DOHH2 (cell line): ENCODE data around the gene CARD14.

ENCODE experiments used
- H3F3A ChIP-seq: fragments of 200-600 bp; sonication (generic), shearing (Covaris generic); 2 replicates; pipeline ENCODE4 v1.6.0; 2016; ENCODE audit warnings: antibody characterized with exemption, mild to moderate bottlenecking; ENCODE audit not compliant: control insufficient read depth, insufficient read depth
- H3K27ac ChIP-seq: fragments of 200-600 bp; sonication (generic); 2 replicates; pipeline ENCODE4 v1.5.1; 2014; ENCODE audit warnings: low read depth, mild to moderate bottlenecking, low read length, moderate library complexity
- H3K27me3 ChIP-seq: fragments of 200-600 bp; sonication (generic); 2 replicates; pipeline ENCODE4 v1.6.1; 2014; ENCODE audit warnings: mild to moderate bottlenecking, low read length, mixed read lengths; ENCODE audit not compliant: control insufficient read depth
- H3K36me3 ChIP-seq: fragments of 200-600 bp; sonication (generic); 2 replicates; pipeline ENCODE4 v1.6.1; 2014; ENCODE audit warnings: mild to moderate bottlenecking, low read length, moderate library complexity, mixed read lengths; ENCODE audit not compliant: control insufficient read depth
- H3K4me1 ChIP-seq: fragments of 200-600 bp; sonication (generic); 2 replicates; pipeline ENCODE4 v1.6.1; 2014; ENCODE audit warnings: mild to moderate bottlenecking, low read length, mixed read lengths; ENCODE audit not compliant: control insufficient read depth
- H3K4me2 ChIP-seq: fragments of 200-600 bp; sonication (generic); 2 replicates; pipeline ENCODE4 v1.6.0; 2014; ENCODE audit warnings: mild to moderate bottlenecking, low read length, moderate library complexity
- H3K4me3 ChIP-seq: fragments of 200-600 bp; sonication (generic); 2 replicates; pipeline ENCODE4 v1.5.1; 2014; ENCODE audit warnings: mild to moderate bottlenecking, low read length, mixed read lengths
- H3K79me2 ChIP-seq: fragments of 200-600 bp; sonication (generic); 2 replicates; pipeline ENCODE4 v1.6.1; 2014; ENCODE audit warnings: mild to moderate bottlenecking, low read length, mixed read lengths; ENCODE audit not compliant: control insufficient read depth
- H3K9me2 ChIP-seq: fragments of 200-600 bp; sonication (generic); replicated peaks from 2 replicates; pipeline ENCODE4 v1.6.1; 2014; ENCODE audit warnings: mild to moderate bottlenecking, low read length, mixed read lengths; ENCODE audit not compliant: control insufficient read depth
- H3K9me3 ChIP-seq: fragments of 200-600 bp; sonication (generic); 2 replicates; pipeline ENCODE4 v1.6.1; 2014; ENCODE audit warnings: antibody characterized with exemption, low read length, mixed read lengths; ENCODE audit not compliant: control insufficient read depth, insufficient read depth
- H4K20me1 ChIP-seq: fragments of 200-600 bp; sonication (generic); 2 replicates; pipeline ENCODE4 v1.6.0; 2014; ENCODE audit warnings: low read depth, mild to moderate bottlenecking, antibody characterized with exemption, low read length, moderate library complexity; ENCODE audit not compliant: control insufficient read depth, insufficient read depth
- CTCF ChIP-seq: fragments of 200-600 bp; sonication (generic); IDR thresholded peaks from one replicate; pipeline ENCODE4 v1.5.1; 2014; ENCODE audit warnings: antibody characterized with exemption, mild to moderate bottlenecking, low read depth, low read length; ENCODE audit not compliant: poor library complexity, severe bottlenecking
- EZH2phosphoT487 ChIP-seq: fragments of 200-600 bp; sonication (generic); IDR thresholded peaks from 2 replicates; pipeline ENCODE4 v1.6.1; 2017; ENCODE audit warnings: borderline replicate concordance, mild to moderate bottlenecking, antibody characterized with exemption, low read length, moderate library complexity, mixed read lengths

Gene CARD14

GRCh38 chr17:80248001-80248893 is 78.4 kb downstream of the CARD14 start:
- Histone ChIP-seq H4K20me1 (0 out of 2 replicates have a peak, but pooled peaks cover 1% of the 10 kb centered on the region), H3K79me2 (no peaks in the 10 kb centered on the region), H3K27me3 (no peaks in the 10 kb centered on the region), H3K4me3 (no peak overlapping the region), H3F3A (no peaks in the 10 kb centered on the region), H3K4me2 (no peak overlapping the region), H3K9me2 (no peaks in the 10 kb centered on the region), H3K9me3 (no peaks in the 10 kb centered on the region), H3K36me3 (no peaks in the 10 kb centered on the region), H3K27ac (no peak overlapping the region), H3K4me1 (no peaks in the 10 kb centered on the region)
- no peak for TF ChIP-seq EZH2phosphoT487

GRCh38 chr17:80248894-80249710 is 79.3 kb downstream of the CARD14 start:
- Histone ChIP-seq H3K9me2 (no peaks in the 10 kb centered on the region), H3K4me2 (no peak overlapping the region), H3K36me3 (no peaks in the 10 kb centered on the region), H3K4me3 (no peak overlapping the region), H4K20me1 (0 out of 2 replicates have a peak, but pooled peaks cover 4% of the 10 kb centered on the region), H3K27ac (no peak overlapping the region), H3K27me3 (no peaks in the 10 kb centered on the region), H3K9me3 (no peaks in the 10 kb centered on the region), H3K79me2 (no peaks in the 10 kb centered on the region), H3K4me1 (no peaks in the 10 kb centered on the region), H3F3A (no peaks in the 10 kb centered on the region)
- no peak for TF ChIP-seq EZH2phosphoT487
- no peak for TF ChIP-seq CTCF

- no peaks in the 10 kb centered on the region for H3K9me2 ChIP-seq
- no peaks in the 10 kb centered on the region for H3K4me1 ChIP-seq
- H3K4me3 ChIP-seq: no peak overlapping the region
- no peaks in the 10 kb centered on the region for H3K36me3 ChIP-seq
- no peaks in the 10 kb centered on the region for H3F3A ChIP-seq
- H3K79me2 ChIP-seq: no peaks in the 10 kb centered on the region
- TF ChIP-seq CTCF (no peak), EZH2phosphoT487 (no peak)
- H3K27ac ChIP-seq: no peak overlapping the region
- H3K9me3 ChIP-seq: no peaks in the 10 kb centered on the region
- peaks cover 3% of the 10 kb centered on the region; the same call in 1 of the 2 replicates for H3K27me3 ChIP-seq
- H4K20me1 ChIP-seq: 0 out of 2 replicates have a peak, but pooled peaks cover 4% of the 10 kb centered on the region
- H3K4me2 ChIP-seq: no peak overlapping the region
Measured at GRCh38 chr17:80251966-80252365, 82.1 kb downstream of the CARD14 start.
